Colonic mucosa (tissue), 4 donors: ENCODE measurements around the gene ARHGAP15. TPM values are rescaled to one million over a fixed set of nuclear protein-coding genes. Genes with fewer than 3 reads are reported as not detected.

Source experiments
- DNase-seq: peaks from one replicate; pipeline ENCODE4 v3.0.0-alpha.2; 2020
- H3K27ac ChIP-seq: fragments of 200-600 bp; one replicate; pipeline ENCODE4 v1.8.0; 2021
- H3K27me3 ChIP-seq: fragments of 200-600 bp; one replicate; pipeline ENCODE4 v1.8.0; 2021
- H3K36me3 ChIP-seq: fragments of 200-600 bp; one replicate; pipeline ENCODE4 v1.8.0; 2021
- H3K4me1 ChIP-seq: fragments of 200-600 bp; one replicate; pipeline ENCODE4 v1.8.0; 2021; ENCODE audit warnings: mild to moderate bottlenecking
- H3K4me3 ChIP-seq: fragments of 200-600 bp; one replicate; pipeline ENCODE4 v1.8.0; 2021
- H3K9ac ChIP-seq, 2 donors: one replicate each; pipeline ENCODE4 v1.7.0; 2013; ENCODE audit warnings: control low read depth in 2 of 2, low read depth in 2 of 2, low read length in 2 of 2
- H3K9me3 ChIP-seq: fragments of 200-600 bp; one replicate; pipeline ENCODE4 v1.8.0; 2021
- CTCF ChIP-seq: fragments of 200-600 bp; IDR thresholded peaks from one replicate; pipeline ENCODE4 v1.8.0; 2022; ENCODE audit warnings: antibody characterized with exemption, mild to moderate bottlenecking
- intact Hi-C: fragments of 100-400 bp; cut with DNase I; formaldehyde crosslinking; loops from one replicate; pipeline ENCODE4 v1.14.1; 2022
- total RNA-seq, 2 donors: library from RNA; stranded (reverse); fragmentation: NEBNext Ultra II Directional in 1 of 2; extraction: Animal tissue kit (Norgen Biotek cat#: 25700) in 1 of 2; gene quantifications; one replicate each; pipeline ENCODE4 v1.2.1, GENCODE V29; 2021
- donor health status: healthy.
- donor health status: DM: no; HTN: no; CAD: no.
- donor health status: DM: no; HTN: no; CAD: no.

ARHGAP15 gene
- total RNA-seq, 2 donors from 2014 or later, result 1.6 to 3.7 TPM

- no peaks in the 10 kb centered on the region for H3K9me3 ChIP-seq
- H3K4me3 ChIP-seq, result no peak overlapping the region
- no peak overlapping the region for H3K27ac ChIP-seq
- no peak overlapping the region for H3K9ac ChIP-seq
- no peaks in the 10 kb centered on the region for H3K4me1 ChIP-seq
- no peaks in the 10 kb centered on the region for H3K27me3 ChIP-seq
- H3K36me3 ChIP-seq, result no peaks in the 10 kb centered on the region
- intact Hi-C loops, result no loop called here
- TF ChIP-seq CTCF, result no peak
- DNase-seq, result no peak
Measured at GRCh38 chr2:143697744-143698143, 568.5 kb downstream of the ARHGAP15 start.

GRCh38 chr2:143698352-143698751 lies 569.1 kb downstream of the ARHGAP15 start:
- Histone ChIP-seq H3K9me3 (no peaks in the 10 kb centered on the region), H3K27me3 (no peaks in the 10 kb centered on the region), H3K36me3 (no peaks in the 10 kb centered on the region), H3K4me3 (no peak overlapping the region), H3K9ac (no peak overlapping the region), H3K27ac (no peak overlapping the region), H3K4me1 (no peaks in the 10 kb centered on the region)
- intact Hi-C loops, result no loop called here
- TF ChIP-seq CTCF, result no peak
- no peak for DNase-seq

DNA sequence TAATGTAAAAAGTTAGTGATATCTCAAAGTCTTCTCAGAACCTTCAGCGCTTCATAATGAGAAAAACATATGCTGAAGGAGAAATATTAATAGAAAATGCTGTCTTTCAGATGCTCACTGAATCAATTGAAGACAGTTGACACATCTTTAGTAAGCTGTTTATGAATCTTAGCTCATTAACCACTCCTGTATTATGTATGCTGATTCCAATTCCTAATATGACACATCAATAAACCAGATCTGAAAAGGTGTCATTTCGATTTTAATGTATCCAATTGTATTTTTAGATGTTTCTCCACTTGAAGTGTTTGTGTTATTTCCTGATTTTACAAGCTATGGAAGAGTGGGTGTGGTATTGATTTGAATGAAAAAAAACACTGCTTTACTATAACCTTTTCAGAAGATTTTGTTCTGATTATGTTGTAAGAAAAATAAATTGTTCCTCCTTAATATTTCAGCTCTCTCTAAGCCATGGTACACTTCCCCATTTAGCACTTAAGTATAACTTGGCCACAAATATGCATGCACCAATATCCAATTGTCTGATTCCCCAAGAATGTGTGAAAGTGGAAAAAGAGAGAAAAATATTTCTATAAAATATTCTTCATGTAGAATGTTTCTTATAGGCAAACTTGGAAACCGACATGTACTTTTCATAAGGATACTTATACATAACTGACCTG lies 569.8 kb downstream of the ARHGAP15 start:
- Histone ChIP-seq H3K27ac (no peak overlapping the region), H3K4me1 (no peaks in the 10 kb centered on the region), H3K4me3 (no peak overlapping the region), H3K9ac (no peak overlapping the region), H3K27me3 (no peaks in the 10 kb centered on the region), H3K36me3 (no peaks in the 10 kb centered on the region), H3K9me3 (no peaks in the 10 kb centered on the region)
- no peak for DNase-seq
- no peak for TF ChIP-seq CTCF
- intact Hi-C loops, result no loop called here

- H3K4me1 ChIP-seq, result no peaks in the 10 kb centered on the region
- TF ChIP-seq CTCF, result no peak
- no peak overlapping the region for H3K27ac ChIP-seq
- no peak for DNase-seq
- intact Hi-C loops, result no loop called here
- H3K9ac ChIP-seq, result no peak overlapping the region
- no peak overlapping the region for H3K4me3 ChIP-seq
- no peaks in the 10 kb centered on the region for H3K27me3 ChIP-seq
- H3K36me3 ChIP-seq, result no peaks in the 10 kb centered on the region
- no peaks in the 10 kb centered on the region for H3K9me3 ChIP-seq
Measured at GRCh38 chr2:143700865-143701264, 571.6 kb downstream of the ARHGAP15 start.

- no peaks in the 10 kb centered on the region for H3K4me1 ChIP-seq
- H3K27ac ChIP-seq, result no peak overlapping the region
- DNase-seq, result no peak
- no peak overlapping the region for H3K9ac ChIP-seq
- H3K27me3 ChIP-seq, result no peaks in the 10 kb centered on the region
- no peak overlapping the region for H3K4me3 ChIP-seq
- intact Hi-C loops, result no loop called here
- no peak for TF ChIP-seq CTCF
- no peaks in the 10 kb centered on the region for H3K9me3 ChIP-seq
- H3K36me3 ChIP-seq, result no peaks in the 10 kb centered on the region
Measured at GRCh38 chr2:143701785-143702184, 572.6 kb downstream of the ARHGAP15 start.
